H9 (cell line): ENCODE data around the gene CLDN20. TPM values are rescaled to one million over a fixed set of nuclear protein-coding genes. Genes with fewer than 3 reads are reported as not detected.
A peak's percentile ranks its signal among the peaks of the same experiment; 100 is the strongest.

Source experiments
- DNase-seq: peaks from one replicate; pipeline ENCODE4 v3.0.0-alpha.2; 2017
- H2AFZ ChIP-seq: one replicate; pipeline ENCODE4 v1.6.1; 2013; ENCODE audit warnings: mild to moderate bottlenecking, low read length, control low read depth, moderate library complexity
- H2AK5ac ChIP-seq: 2 replicates; pipeline ENCODE4 v1.6.1; 2013; ENCODE audit warnings: low read length, control low read depth, mixed read lengths; ENCODE audit not compliant: insufficient read length
- H2BK120ac ChIP-seq: one replicate; pipeline ENCODE4 v1.6.1; 2013; ENCODE audit warnings: low read depth, mild to moderate bottlenecking, low read length, control low read depth, inconsistent platforms; ENCODE audit not compliant: poor library complexity, severe bottlenecking
- H2BK12ac ChIP-seq: 2 replicates; pipeline ENCODE4 v1.6.1; 2013; ENCODE audit warnings: low read length, control low read depth, mixed read lengths, low read depth; ENCODE audit not compliant: insufficient read length
- H2BK15ac ChIP-seq: 2 replicates; pipeline ENCODE4 v1.6.1; 2013; ENCODE audit warnings: low read depth, low read length, control low read depth
- H2BK20ac ChIP-seq: one replicate; pipeline ENCODE4 v1.6.1; 2013; ENCODE audit warnings: low read depth, mild to moderate bottlenecking, low read length, control low read depth, inconsistent platforms; ENCODE audit not compliant: poor library complexity, severe bottlenecking
- H2BK5ac ChIP-seq: 2 replicates; pipeline ENCODE4 v1.6.1; 2013; ENCODE audit warnings: low read length, control low read depth, mixed read lengths; ENCODE audit not compliant: insufficient read length
- H3K14ac ChIP-seq: 2 replicates; pipeline ENCODE4 v1.6.1; 2013; ENCODE audit warnings: low read length, control low read depth; ENCODE audit not compliant: insufficient read depth
- H3K18ac ChIP-seq: 2 replicates; pipeline ENCODE4 v1.6.1; 2013; ENCODE audit warnings: low read depth, mild to moderate bottlenecking, mixed read lengths, low read length, control low read depth; ENCODE audit not compliant: insufficient read length
- H3K23ac ChIP-seq: 2 replicates; pipeline ENCODE4 v1.6.1; 2013; ENCODE audit warnings: low read length, control low read depth, mixed read lengths, low read depth; ENCODE audit not compliant: insufficient read length
- H3K23me2 ChIP-seq: 2 replicates; pipeline ENCODE4 v1.6.1; 2013; ENCODE audit warnings: low read depth, mild to moderate bottlenecking, mixed read lengths, low read length, control low read depth; ENCODE audit not compliant: insufficient read length, poor library complexity, severe bottlenecking
- H3K27ac ChIP-seq: 2 replicates; pipeline ENCODE4 v1.5.1; 2013; ENCODE audit warnings: low read length, control low read depth, mixed read lengths, low read depth; ENCODE audit not compliant: insufficient read length
- H3K27me3 ChIP-seq: 2 replicates; pipeline ENCODE4 v1.6.1; 2013; ENCODE audit warnings: low read length, control low read depth, inconsistent platforms; ENCODE audit not compliant: insufficient read depth
- H3K4ac ChIP-seq: 2 replicates; pipeline ENCODE4 v1.6.1; 2013; ENCODE audit warnings: low read depth, mild to moderate bottlenecking, control low read depth, inconsistent platforms, low read length, moderate library complexity
- H3K4me1 ChIP-seq: 2 replicates; pipeline ENCODE4 v1.6.1; 2013; ENCODE audit warnings: low read length, control low read depth, inconsistent platforms; ENCODE audit not compliant: insufficient read depth
- H3K4me2 ChIP-seq: 2 replicates; pipeline ENCODE4 v1.6.1; 2013; ENCODE audit warnings: low read length, control low read depth, mixed read lengths; ENCODE audit not compliant: insufficient read length, insufficient read depth
- H3K56ac ChIP-seq: 2 replicates; pipeline ENCODE4 v1.6.1; 2013; ENCODE audit warnings: low read depth, mild to moderate bottlenecking, mixed read lengths, low read length, control low read depth; ENCODE audit not compliant: insufficient read length
- H3K79me1 ChIP-seq: 2 replicates; pipeline ENCODE4 v1.6.1; 2013; ENCODE audit warnings: low read depth, mild to moderate bottlenecking, moderate library complexity, low read length, control low read depth, inconsistent platforms; ENCODE audit not compliant: insufficient read depth, poor library complexity, severe bottlenecking
- H3K79me2 ChIP-seq: 2 replicates; pipeline ENCODE4 v1.6.1; 2013; ENCODE audit warnings: low read length, control low read depth, inconsistent platforms; ENCODE audit not compliant: insufficient read depth
- H3K9ac ChIP-seq: 2 replicates; pipeline ENCODE4 v1.6.1; 2013; ENCODE audit warnings: low read length, control low read depth, mixed read lengths; ENCODE audit not compliant: insufficient read length; ENCODE audit errors: extremely low read depth
- H3K9me3 ChIP-seq: one replicate; pipeline ENCODE4 v1.6.1; 2013; ENCODE audit warnings: low read depth, low read length, inconsistent platforms; ENCODE audit not compliant: control insufficient read depth
- H3T11ph ChIP-seq: one replicate; pipeline ENCODE4 v1.6.1; 2013; ENCODE audit warnings: mild to moderate bottlenecking, low read length, control low read depth, inconsistent platforms
- H4K20me1 ChIP-seq: one replicate; pipeline ENCODE4 v1.6.1; 2013; ENCODE audit not compliant: control insufficient read depth, insufficient read length, insufficient read depth
- H4K5ac ChIP-seq: 2 replicates; pipeline ENCODE4 v1.6.1; 2013; ENCODE audit warnings: low read depth, mild to moderate bottlenecking, mixed read lengths, low read length, control low read depth; ENCODE audit not compliant: insufficient read length
- H4K8ac ChIP-seq: replicated peaks from 2 replicates; pipeline ENCODE4 v1.6.1; 2013; ENCODE audit warnings: low read length, control low read depth, mixed read lengths, low read depth; ENCODE audit not compliant: insufficient read length
- H4K91ac ChIP-seq: 2 replicates; pipeline ENCODE4 v1.6.1; 2013; ENCODE audit warnings: low read depth, mild to moderate bottlenecking, moderate library complexity, mixed read lengths, low read length, control low read depth; ENCODE audit not compliant: insufficient read length
- H3K27ac Mint-ChIP-seq, 3 experiments: 2 replicates in 2 of 3; 3 replicates in 1 of 3; pipeline ENCODE4 v1.8.0; 2020 to 2021; ENCODE audit warnings: mixed read lengths in 3 of 3, mild to moderate bottlenecking in 1 of 3, moderate library complexity in 1 of 3
- H3K27me3 Mint-ChIP-seq: 2 replicates; pipeline ENCODE4 v1.8.0; 2021; ENCODE audit warnings: low read depth, mild to moderate bottlenecking, moderate library complexity, mixed read lengths
- H3K36me3 Mint-ChIP-seq, 3 experiments: 2 replicates in 2 of 3; 3 replicates in 1 of 3; pipeline ENCODE4 v1.8.0; 2020 to 2021; ENCODE audit warnings: low read depth in 3 of 3, mixed read lengths in 3 of 3; ENCODE audit not compliant: insufficient read depth in 1 of 3
- H3K4me1 Mint-ChIP-seq, 2 experiments: 2 replicates each; pipeline ENCODE4 v1.8.0; 2020; ENCODE audit warnings: mixed read lengths in 2 of 2
- H3K4me3 Mint-ChIP-seq, 2 experiments: 2 replicates in 1 of 2; 3 replicates in 1 of 2; pipeline ENCODE4 v1.8.0; 2020 to 2021; ENCODE audit warnings: mild to moderate bottlenecking in 2 of 2, mixed read lengths in 2 of 2, moderate library complexity in 1 of 2
- H3K9me3 Mint-ChIP-seq, 2 experiments: 2 replicates in 1 of 2; 3 replicates in 1 of 2; pipeline ENCODE4 v1.8.0; 2020; ENCODE audit warnings: mild to moderate bottlenecking in 2 of 2, mixed read lengths in 2 of 2, moderate library complexity in 1 of 2
- WGBS: extraction: QIAGEN DNeasy Blood & Tissue Kit; methylation state at CpG from one replicate; pipeline ENCODE4 v1.1.7; 2013; ENCODE audit warnings: missing lambda C conversion rate, low lambda C conversion rate, mixed read lengths; ENCODE audit not compliant: insufficient read length; ENCODE audit errors: extremely low coverage; 5-methylcytosine and 5-hydroxymethylcytosine counted together
- total RNA-seq: library from RNA; stranded (reverse); gene quantifications from 2 replicates; pipeline ENCODE4 v1.2.1, GENCODE V29; 2021
- TF ChIP-seq, protein P1 (sequence below): fragments of 200-600 bp; sonication (generic); conservative IDR thresholded peaks from 3 replicates; pipeline ENCODE4 v1.8.0; 2021; ENCODE audit warnings: antibody characterized with exemption, mild to moderate bottlenecking

The CLDN20 gene
- total RNA-seq, 1 experiment from 2014 or later = not detected

DNA sequence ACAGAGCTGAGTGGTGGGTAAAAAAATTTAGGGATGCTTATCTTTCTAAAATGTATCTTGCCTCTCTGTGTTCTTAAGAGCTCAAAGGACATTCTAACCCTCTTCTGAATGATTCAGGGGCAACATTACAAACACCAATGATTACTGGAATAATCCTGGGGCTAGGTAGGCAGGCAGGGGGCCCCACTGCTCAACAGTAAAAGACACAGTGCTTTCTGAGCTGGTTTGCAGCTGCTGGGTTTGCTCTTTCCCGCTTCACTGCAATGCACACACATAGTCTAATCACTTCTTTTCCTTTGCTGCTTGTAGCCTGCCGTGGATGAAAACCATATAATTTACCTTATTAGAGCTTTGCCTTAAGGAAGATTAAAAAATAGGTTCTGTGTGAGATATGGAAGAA is 23.9 kb downstream of the CLDN20 start:
- H3K18ac ChIP-seq = no peak overlapping the region
- TF ChIP-seq, protein P1, sequence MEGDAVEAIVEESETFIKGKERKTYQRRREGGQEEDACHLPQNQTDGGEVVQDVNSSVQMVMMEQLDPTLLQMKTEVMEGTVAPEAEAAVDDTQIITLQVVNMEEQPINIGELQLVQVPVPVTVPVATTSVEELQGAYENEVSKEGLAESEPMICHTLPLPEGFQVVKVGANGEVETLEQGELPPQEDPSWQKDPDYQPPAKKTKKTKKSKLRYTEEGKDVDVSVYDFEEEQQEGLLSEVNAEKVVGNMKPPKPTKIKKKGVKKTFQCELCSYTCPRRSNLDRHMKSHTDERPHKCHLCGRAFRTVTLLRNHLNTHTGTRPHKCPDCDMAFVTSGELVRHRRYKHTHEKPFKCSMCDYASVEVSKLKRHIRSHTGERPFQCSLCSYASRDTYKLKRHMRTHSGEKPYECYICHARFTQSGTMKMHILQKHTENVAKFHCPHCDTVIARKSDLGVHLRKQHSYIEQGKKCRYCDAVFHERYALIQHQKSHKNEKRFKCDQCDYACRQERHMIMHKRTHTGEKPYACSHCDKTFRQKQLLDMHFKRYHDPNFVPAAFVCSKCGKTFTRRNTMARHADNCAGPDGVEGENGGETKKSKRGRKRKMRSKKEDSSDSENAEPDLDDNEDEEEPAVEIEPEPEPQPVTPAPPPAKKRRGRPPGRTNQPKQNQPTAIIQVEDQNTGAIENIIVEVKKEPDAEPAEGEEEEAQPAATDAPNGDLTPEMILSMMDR = 0 out of 3 replicates have a peak, but pooled peaks have one; percentile 8
- no peak overlapping the region for H4K8ac ChIP-seq
- no peak overlapping the region for H2BK15ac ChIP-seq
- H3K4me2 ChIP-seq = no peak overlapping the region
- no peak overlapping the region for H2BK5ac ChIP-seq
- peaks cover 26 to 66% (median 61%) of the 10 kb centered on the region in 3 experiments for H3K36me3 Mint-ChIP-seq
- H3K27me3 Mint-ChIP-seq = no peaks in the 10 kb centered on the region
- no peaks in the 10 kb centered on the region for H3K79me2 ChIP-seq
- H3K23ac ChIP-seq = no peak overlapping the region
- H3K9ac ChIP-seq = no peak overlapping the region
- no peak overlapping the region for H3K14ac ChIP-seq
- no peak overlapping the region for H3K4ac ChIP-seq
- H3K79me1 ChIP-seq = no peaks in the 10 kb centered on the region
- peaks cover 3% of the 10 kb centered on the region for H3K23me2 ChIP-seq
- no peak overlapping the region for H2AFZ ChIP-seq
- no peaks in the 10 kb centered on the region for H3K4me1 ChIP-seq
- H3T11ph ChIP-seq = no peak overlapping the region
- H3K56ac ChIP-seq = no peak overlapping the region
- no peaks in the 10 kb centered on the region for H3K9me3 Mint-ChIP-seq
- H2BK12ac ChIP-seq = no peak overlapping the region
- no peak overlapping the region for H4K5ac ChIP-seq
- H2BK20ac ChIP-seq = no peak overlapping the region
- H3K27ac Mint-ChIP-seq = peak overlapping the region in 2 of 3 experiments; percentile 22 to 53; a peak in 2 of 7 replicates
- no peak overlapping the region for H4K91ac ChIP-seq
- no CpG with 5 or more reads among the region's 2 CpGs for WGBS
- no peaks in the 10 kb centered on the region for H4K20me1 ChIP-seq
- H3K27me3 ChIP-seq = no peaks in the 10 kb centered on the region
- H2AK5ac ChIP-seq = no peak overlapping the region
- no peak for DNase-seq
- H3K4me3 Mint-ChIP-seq = no peak overlapping the region
- no peak overlapping the region for H3K27ac ChIP-seq
- H2BK120ac ChIP-seq = no peak overlapping the region
- no peaks in the 10 kb centered on the region for H3K9me3 ChIP-seq
- H3K4me1 Mint-ChIP-seq = peaks cover 0 to 2% of the 10 kb centered on the region in 2 experiments; a peak in 2 of 4 replicates
